Gastrocnemius medialis (tissue), 4 donors: ENCODE data around the gene CDH20. TPM values are rescaled to one million over a fixed set of nuclear protein-coding genes. Genes with fewer than 3 reads are reported as not detected.
A peak's percentile ranks its signal among the peaks of the same experiment; 100 is the strongest.

Experiments used
- ATAC-seq, 2 donors: fragments of 150-250 bp; one replicate each; pipeline ENCODE4 v1.9.1; 2016
- DNase-seq, 2 donors: peaks; one replicate each; pipeline ENCODE4 v3.0.0-alpha.2; 2019
- H3K27ac ChIP-seq, 4 donors: fragments of 200-600 bp; sonication (generic); 1 replicate in 1 of 4; 2 replicates in 3 of 4; pipeline ENCODE4 v1.5.1; 2016 to 2018; ENCODE audit warnings: mild to moderate bottlenecking in 2 of 4, moderate library complexity in 1 of 4
- H3K27me3 ChIP-seq, 3 donors: fragments of 200-600 bp; sonication (generic) in 2 of 3; 1 replicate in 1 of 3; 2 replicates in 2 of 3; pipeline versions ENCODE4 v1.5.1 to v1.6.0; 2016 to 2019; ENCODE audit warnings: mild to moderate bottlenecking in 1 of 3, moderate library complexity in 1 of 3
- H3K36me3 ChIP-seq, 2 donors: fragments of 200-600 bp; sonication (generic) in 1 of 2; one replicate each; pipeline ENCODE4 v1.5.1; 2017 to 2018
- H3K4me1 ChIP-seq, 2 donors: fragments of 200-600 bp; sonication (generic) in 1 of 2; one replicate each; pipeline ENCODE4 v1.5.1; 2016 to 2017; ENCODE audit warnings: mild to moderate bottlenecking in 2 of 2
- H3K4me3 ChIP-seq, 4 donors: fragments of 200-600 bp; sonication (generic) in 3 of 4; 1 replicate in 1 of 4; 2 replicates in 3 of 4; pipeline ENCODE4 v1.5.1; 2016 to 2019; ENCODE audit warnings: mild to moderate bottlenecking in 2 of 4
- H3K9me3 ChIP-seq, 3 donors: fragments of 200-600 bp; sonication (generic) in 2 of 3; 1 replicate in 1 of 3; 2 replicates in 2 of 3; pipeline ENCODE4 v1.5.1; 2016 to 2019
- POLR2A ChIP-seq, 2 donors: fragments of 450-650 bp; IDR thresholded peaks; one replicate each; pipeline ENCODE4 v1.6.1; 2017; ENCODE audit warnings: antibody characterized with exemption in 2 of 2, mild to moderate bottlenecking in 2 of 2, moderate library complexity in 2 of 2
- in situ Hi-C, 4 donors: fragments of 200-750 bp; cut with MboI; loops; one replicate each; pipeline versions ENCODE4 v1.15.0 to v1.8.0; 2017; ENCODE audit warnings: low sequenced_read_pairs in 4 of 4
- intact Hi-C: fragments of 100-400 bp; cut with DNase I; formaldehyde crosslinking; loops from one replicate; pipeline ENCODE4 v1.15.1; 2023; ENCODE audit warnings: low total_unique reads
- total RNA-seq, 4 donors: library from RNA; depleted of rRNA; stranded (reverse); fragments of >200 nt; gene quantifications; one replicate each; pipeline versions ENCODE4 v1.1.0 to v1.2.3, GENCODE V29; 2016
- TF ChIP-seq, protein P1 (sequence below), 5 experiments: fragments of 450-650 bp in 3 of 5; fragments of 200-600 bp in 2 of 5; sonication (generic) in 2 of 5; IDR thresholded peaks in 4 of 5; conservative IDR thresholded peaks in 1 of 5; 1 replicate in 4 of 5; 2 replicates in 1 of 5; pipeline ENCODE4 v1.5.1; 2016 to 2019; ENCODE audit warnings: antibody characterized with exemption in 5 of 5, mild to moderate bottlenecking in 3 of 5, moderate library complexity in 3 of 5

CDH20 gene
- total RNA-seq, 4 donors from 2014 or later: 0.51 to 19.6 (median 3.9) TPM

DNA sequence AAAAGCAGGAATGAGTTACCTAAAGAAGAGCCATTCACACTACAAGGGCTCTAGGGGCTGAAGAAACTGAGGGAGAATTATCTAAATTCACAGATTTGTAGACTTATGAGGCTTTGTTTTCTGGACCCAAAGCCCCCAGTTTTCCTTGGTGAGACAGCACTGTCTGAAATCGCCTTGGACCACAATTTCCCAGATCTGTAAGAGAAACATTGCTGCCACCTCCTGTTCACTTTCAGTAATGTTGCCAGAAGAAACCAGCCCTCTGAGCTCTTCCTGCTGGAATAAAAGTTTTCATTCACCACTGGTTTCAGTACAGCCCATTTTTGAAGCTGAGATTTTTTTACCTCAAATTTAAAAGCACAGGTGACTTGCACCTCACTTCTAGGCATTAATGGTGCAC is 169.2 kb downstream of the CDH20 start:
- no peak overlapping the region for H3K27ac ChIP-seq
- no peaks in the 10 kb centered on the region for H3K4me1 ChIP-seq
- no peaks in the 10 kb centered on the region for H3K9me3 ChIP-seq
- intact Hi-C loops: loop anchor here (5.0 kb wide), 2 partner anchors 815 to 1515 kb away; no protein-coding TSS in a partner anchor
- no peak for ATAC-seq
- no peaks in the 10 kb centered on the region for H3K36me3 ChIP-seq
- no peak overlapping the region for H3K4me3 ChIP-seq
- in situ Hi-C loops: loop anchor here in 1 of 4 donors (25.0 kb wide), 1 partner anchor 415 kb away; no protein-coding TSS in a partner anchor
- H3K27me3 ChIP-seq: no peaks in the 10 kb centered on the region
- DNase-seq: no peak
- TF ChIP-seq, protein P1, sequence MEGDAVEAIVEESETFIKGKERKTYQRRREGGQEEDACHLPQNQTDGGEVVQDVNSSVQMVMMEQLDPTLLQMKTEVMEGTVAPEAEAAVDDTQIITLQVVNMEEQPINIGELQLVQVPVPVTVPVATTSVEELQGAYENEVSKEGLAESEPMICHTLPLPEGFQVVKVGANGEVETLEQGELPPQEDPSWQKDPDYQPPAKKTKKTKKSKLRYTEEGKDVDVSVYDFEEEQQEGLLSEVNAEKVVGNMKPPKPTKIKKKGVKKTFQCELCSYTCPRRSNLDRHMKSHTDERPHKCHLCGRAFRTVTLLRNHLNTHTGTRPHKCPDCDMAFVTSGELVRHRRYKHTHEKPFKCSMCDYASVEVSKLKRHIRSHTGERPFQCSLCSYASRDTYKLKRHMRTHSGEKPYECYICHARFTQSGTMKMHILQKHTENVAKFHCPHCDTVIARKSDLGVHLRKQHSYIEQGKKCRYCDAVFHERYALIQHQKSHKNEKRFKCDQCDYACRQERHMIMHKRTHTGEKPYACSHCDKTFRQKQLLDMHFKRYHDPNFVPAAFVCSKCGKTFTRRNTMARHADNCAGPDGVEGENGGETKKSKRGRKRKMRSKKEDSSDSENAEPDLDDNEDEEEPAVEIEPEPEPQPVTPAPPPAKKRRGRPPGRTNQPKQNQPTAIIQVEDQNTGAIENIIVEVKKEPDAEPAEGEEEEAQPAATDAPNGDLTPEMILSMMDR (IDR thresholded peaks at IDR 0.05 in 4 of 5, conservative IDR thresholded peaks at IDR 0.05 in 1 of 5): peak in 3 of 5 experiments; percentile 23 to 52 (median 34)
- TF ChIP-seq POLR2A (IDR thresholded peaks at IDR 0.05): no peak

DNA sequence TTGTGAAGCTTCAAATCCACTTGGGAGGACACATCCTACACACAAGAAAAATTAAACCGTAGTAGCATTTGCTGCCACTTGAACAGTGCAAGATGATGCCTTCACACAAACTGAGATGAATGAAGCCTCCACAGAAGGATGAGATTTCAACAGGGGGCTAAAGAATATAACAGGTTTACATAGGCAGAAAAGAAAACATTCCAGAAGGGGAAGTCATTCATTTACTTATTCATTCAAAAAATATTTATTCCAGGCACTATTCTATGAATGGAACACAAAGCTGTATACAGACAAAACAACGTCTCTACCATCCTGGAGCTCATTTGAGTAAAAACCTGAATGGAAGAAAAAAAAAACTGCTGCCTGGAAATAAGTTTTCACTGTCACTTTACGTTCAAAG is 170.5 kb downstream of the CDH20 start:
- Histone ChIP-seq H3K36me3 (no peaks in the 10 kb centered on the region), H3K27ac (no peak overlapping the region), H3K4me3 (no peak overlapping the region), H3K4me1 (no peaks in the 10 kb centered on the region), H3K9me3 (no peaks in the 10 kb centered on the region), H3K27me3 (no peaks in the 10 kb centered on the region)
- intact Hi-C loops: loop anchor here (5.0 kb wide), 2 partner anchors 816 to 1516 kb away; no protein-coding TSS in a partner anchor
- DNase-seq (no peak), ATAC-seq (no peak)
- in situ Hi-C loops: loop anchor here in 1 of 4 donors (25.0 kb wide), 1 partner anchor 416 kb away; no protein-coding TSS in a partner anchor
- TF ChIP-seq, protein P1 (IDR thresholded peaks at IDR 0.05 in 4 of 5, conservative IDR thresholded peaks at IDR 0.05 in 1 of 5): no peak
- no peak for TF ChIP-seq POLR2A (IDR thresholded peaks at IDR 0.05)

DNA sequence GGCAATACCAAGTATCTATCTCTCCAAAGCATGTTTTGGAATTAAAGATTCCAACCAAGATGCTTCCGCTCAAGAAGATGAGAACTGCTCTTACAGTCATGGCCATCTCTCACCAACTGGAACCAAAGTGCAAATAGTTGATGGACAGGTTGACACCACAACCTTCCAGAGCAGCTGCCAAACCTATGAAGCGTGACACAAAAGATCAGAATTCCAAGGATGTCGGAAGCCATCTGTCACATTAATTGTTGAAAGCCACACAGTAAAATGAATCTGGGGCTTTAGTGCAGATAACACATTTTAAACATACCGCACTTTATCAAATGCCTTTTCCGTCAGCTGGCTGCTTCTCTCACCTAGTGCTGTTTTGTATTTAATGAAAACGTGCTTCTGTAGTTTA is 195.7 kb downstream of the CDH20 start:
- in situ Hi-C loops (no loop called here), intact Hi-C loops (no loop called here)
- no peak for DNase-seq
- Histone ChIP-seq H3K4me3 (no peak overlapping the region), H3K27ac (no peak overlapping the region), H3K27me3 (no peaks in the 10 kb centered on the region), H3K9me3 (no peaks in the 10 kb centered on the region), H3K4me1 (no peaks in the 10 kb centered on the region), H3K36me3 (no peaks in the 10 kb centered on the region)
- TF ChIP-seq POLR2A (IDR thresholded peaks at IDR 0.05): no peak
- TF ChIP-seq, protein P1 (IDR thresholded peaks at IDR 0.05 in 4 of 5, conservative IDR thresholded peaks at IDR 0.05 in 1 of 5): no peak
- no peak for ATAC-seq

DNA sequence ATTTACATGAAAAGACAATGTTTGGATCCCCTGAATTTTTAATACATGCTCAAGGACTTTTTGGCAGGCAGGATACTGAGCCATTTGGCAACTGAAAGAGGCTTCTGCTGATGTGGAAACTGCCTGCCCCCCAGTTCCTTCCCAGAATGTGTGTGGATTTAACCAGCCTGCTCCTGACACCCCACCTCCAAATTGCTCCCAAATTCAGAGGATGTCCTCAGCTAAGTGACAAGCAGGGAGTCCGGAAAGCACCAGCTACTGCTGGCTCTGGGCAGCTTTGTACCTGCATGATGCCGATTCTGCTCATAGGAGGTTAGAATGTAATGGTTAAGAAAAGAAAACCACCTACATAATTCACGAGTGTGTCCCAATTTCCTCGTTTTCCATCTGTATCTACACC is 197.5 kb downstream of the CDH20 start:
- DNase-seq: no peak
- H3K27me3 ChIP-seq: no peaks in the 10 kb centered on the region
- intact Hi-C loops (no loop called here), in situ Hi-C loops (no loop called here)
- H3K4me1 ChIP-seq: no peaks in the 10 kb centered on the region
- TF ChIP-seq POLR2A (IDR thresholded peaks at IDR 0.05): no peak
- TF ChIP-seq, protein P1 (IDR thresholded peaks at IDR 0.05 in 4 of 5, conservative IDR thresholded peaks at IDR 0.05 in 1 of 5): no peak
- H3K9me3 ChIP-seq: no peaks in the 10 kb centered on the region
- H3K27ac ChIP-seq: no peak overlapping the region
- no peaks in the 10 kb centered on the region for H3K36me3 ChIP-seq
- no peak for ATAC-seq
- no peak overlapping the region for H3K4me3 ChIP-seq

DNA sequence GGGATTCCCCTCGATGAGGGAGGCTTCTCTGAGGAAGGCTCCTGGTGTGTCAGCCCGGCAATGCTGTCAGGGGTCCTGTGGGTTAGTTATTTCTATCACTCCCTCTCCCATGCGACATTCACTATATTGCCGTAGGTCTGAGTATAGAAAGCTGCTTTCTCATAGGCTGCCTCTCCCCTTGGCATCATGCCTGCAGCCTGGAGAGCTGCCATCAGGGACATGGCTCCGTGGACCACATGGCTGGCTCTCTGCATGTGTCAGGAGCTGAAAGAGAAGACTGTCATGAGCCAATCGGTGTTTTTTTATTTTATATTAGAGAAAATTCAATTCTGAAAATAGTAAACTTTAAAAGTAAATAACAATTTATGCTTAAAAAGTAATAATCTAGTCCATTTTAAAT is 198.0 kb downstream of the CDH20 start:
- H3K4me1 ChIP-seq: no peaks in the 10 kb centered on the region
- intact Hi-C loops: no loop called here

More for the DNA sequence above, 198.0 kb downstream of the CDH20 start:
- TF ChIP-seq, protein P1 (IDR thresholded peaks at IDR 0.05 in 4 of 5, conservative IDR thresholded peaks at IDR 0.05 in 1 of 5): no peak
- TF ChIP-seq POLR2A (IDR thresholded peaks at IDR 0.05): no peak
- Histone ChIP-seq H3K9me3 (no peaks in the 10 kb centered on the region), H3K27ac (no peak overlapping the region), H3K36me3 (no peaks in the 10 kb centered on the region), H3K27me3 (no peaks in the 10 kb centered on the region), H3K4me3 (no peak overlapping the region)
- in situ Hi-C loops: no loop called here
- DNase-seq: no peak
- ATAC-seq: no peak
